AG10803 (cell line): ENCODE measurements around the gene CELSR1.
A peak's percentile ranks its signal among the peaks of the same experiment; 100 is the strongest.

Experiments
- DNase-seq: peaks from one replicate; pipeline ENCODE4 v3.0.0; 2010; ENCODE audit warnings: low read depth
- H3K4me3 ChIP-seq: 2 replicates; pipeline ENCODE4 v1.5.1; 2011; ENCODE audit warnings: mild to moderate bottlenecking, low read length, control low read depth
- CTCF ChIP-seq: conservative IDR thresholded peaks from 2 replicates; pipeline ENCODE4 v1.5.1; 2011; ENCODE audit warnings: mild to moderate bottlenecking, low read length, control low read depth, inconsistent platforms

The CELSR1 gene

GRCh38 chr22:46428171-46428570 lies 109.2 kb downstream of the CELSR1 start:
- no peak for TF ChIP-seq CTCF
- no peak for DNase-seq
- H3K4me3 ChIP-seq, result no peak overlapping the region

- peak; percentile 94 for DNase-seq
- no peak overlapping the region for H3K4me3 ChIP-seq
- no peak for TF ChIP-seq CTCF
These were observed 112.4 kb downstream of the CELSR1 start for GRCh38 chr22:46425016-46425415.

- DNase-seq, result no peak
- TF ChIP-seq CTCF, result no peak
- H3K4me3 ChIP-seq, result no peak overlapping the region
These were observed 112.9 kb downstream of the CELSR1 start for GRCh38 chr22:46424496-46424895.

GRCh38 chr22:46422896-46423295 lies 114.5 kb downstream of the CELSR1 start:
- no peak for TF ChIP-seq CTCF
- H3K4me3 ChIP-seq, result no peak overlapping the region
- no peak for DNase-seq

- no peak for TF ChIP-seq CTCF
- no peak for DNase-seq
- H3K4me3 ChIP-seq, result no peak overlapping the region
These were observed 116.2 kb downstream of the CELSR1 start for GRCh38 chr22:46421267-46421666.

- no peak for DNase-seq
- no peak for TF ChIP-seq CTCF
- no peak overlapping the region for H3K4me3 ChIP-seq
These were observed 117.5 kb downstream of the CELSR1 start for GRCh38 chr22:46419754-46420571.

GRCh38 chr22:46418827-46419226 lies 118.6 kb downstream of the CELSR1 start:
- DNase-seq, result no peak
- H3K4me3 ChIP-seq, result no peak overlapping the region
- no peak for TF ChIP-seq CTCF
